ENCODE measurements around the gene PTDSS2.
"Not testable (repeated sequence)": the region's sequence is repeated elsewhere in the genome, so short reads cannot be mapped to it uniquely, and the experiment has no call there.

PTDSS2 gene

GRCh38 chr11:468493-468892, 18.4 kb downstream of the PTDSS2 start:
- no peak for DNase-seq (ENCODE audit: low spot score)

DNA sequence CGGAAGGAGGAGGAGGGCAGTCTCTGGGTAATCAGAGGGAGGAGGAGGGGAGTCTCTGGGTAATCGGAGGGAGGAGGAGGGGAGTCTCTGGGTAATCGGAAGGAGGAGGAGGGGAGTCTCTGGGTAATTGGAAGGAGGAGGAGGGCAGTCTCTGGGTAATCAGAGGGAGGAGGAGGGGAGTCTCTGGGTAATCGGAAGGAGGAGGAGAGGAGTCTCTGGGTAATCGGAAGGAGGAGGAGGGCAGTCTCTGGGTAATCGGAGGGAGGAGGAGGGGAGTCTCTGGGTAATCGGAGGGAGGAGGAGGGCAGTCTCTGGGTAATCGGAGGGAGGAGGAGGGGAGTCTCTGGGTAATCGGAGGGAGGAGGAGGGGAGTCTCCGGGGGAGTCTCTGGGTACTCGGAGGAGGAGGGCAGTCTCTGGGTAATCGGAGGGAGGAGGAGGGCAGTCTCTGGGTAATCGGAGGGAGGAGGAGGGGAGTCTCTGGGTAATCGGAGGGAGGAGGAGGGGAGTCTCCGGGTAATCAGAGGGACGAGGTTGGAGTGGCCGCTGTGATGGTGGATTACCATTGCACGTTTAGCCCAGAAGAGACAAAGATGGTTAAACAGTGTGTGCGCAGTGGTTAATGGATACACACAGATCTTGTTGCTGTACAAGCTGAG, 19.1 kb downstream of the PTDSS2 start:
- DNase-seq (ENCODE audit: low spot score): not testable (repeated sequence)

GRCh38 chr11:469684-470560, 19.8 kb downstream of the PTDSS2 start:
- peak; percentile 88 for DNase-seq (ENCODE audit: low spot score)

DNA sequence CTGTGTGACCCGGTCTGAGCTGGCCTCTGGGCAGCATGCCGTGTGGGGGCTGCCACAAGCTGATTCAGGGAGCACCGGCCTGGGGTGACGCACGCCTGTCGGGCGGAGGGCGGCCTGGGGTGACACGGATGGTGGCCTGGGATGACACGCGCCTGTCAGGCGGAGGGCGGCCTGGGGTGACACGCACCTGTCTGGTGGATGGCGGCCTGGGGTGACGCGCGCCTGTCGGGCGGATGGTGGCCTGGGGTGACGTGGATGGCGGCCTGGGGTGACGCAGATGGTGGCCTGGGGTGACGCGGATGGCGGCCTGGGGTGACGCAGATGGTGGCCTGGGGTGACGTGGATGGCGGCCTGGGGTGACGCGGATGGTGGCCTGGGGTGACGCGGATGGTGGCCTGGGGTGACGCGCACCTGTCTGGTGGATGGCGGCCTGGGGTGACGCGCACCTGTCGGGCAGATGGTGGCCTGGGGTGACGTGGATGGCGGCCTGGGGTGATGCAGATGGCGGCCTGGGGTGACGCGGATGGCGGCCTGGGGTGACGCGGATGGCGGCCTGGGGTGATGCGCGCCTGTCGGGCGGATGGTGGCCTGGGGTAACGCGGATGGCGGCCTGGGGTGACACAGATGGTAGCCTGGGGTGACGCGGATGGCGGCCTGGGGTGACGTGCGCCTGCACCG, 21.5 kb downstream of the PTDSS2 start:
- DNase-seq (ENCODE audit: low spot score): no peak

GRCh38 chr11:472272-472671, 22.2 kb downstream of the PTDSS2 start:
- DNase-seq (ENCODE audit: low spot score): no peak

- no peak for DNase-seq (ENCODE audit: low spot score)
These were observed 22.7 kb downstream of the PTDSS2 start for GRCh38 chr11:472816-473215.

- no peak for DNase-seq (ENCODE audit: low spot score)
These were observed 23.3 kb downstream of the PTDSS2 start for GRCh38 chr11:473415-473814.

- no peak for DNase-seq (ENCODE audit: low spot score)
These were observed 24.1 kb downstream of the PTDSS2 start for GRCh38 chr11:473962-474785.

- no peak for DNase-seq (ENCODE audit: low spot score)
These were observed 24.9 kb downstream of the PTDSS2 start for GRCh38 chr11:474914-475506.

GRCh38 chr11:475941-476340, 25.9 kb downstream of the PTDSS2 start:
- DNase-seq (ENCODE audit: low spot score): no peak

DNA sequence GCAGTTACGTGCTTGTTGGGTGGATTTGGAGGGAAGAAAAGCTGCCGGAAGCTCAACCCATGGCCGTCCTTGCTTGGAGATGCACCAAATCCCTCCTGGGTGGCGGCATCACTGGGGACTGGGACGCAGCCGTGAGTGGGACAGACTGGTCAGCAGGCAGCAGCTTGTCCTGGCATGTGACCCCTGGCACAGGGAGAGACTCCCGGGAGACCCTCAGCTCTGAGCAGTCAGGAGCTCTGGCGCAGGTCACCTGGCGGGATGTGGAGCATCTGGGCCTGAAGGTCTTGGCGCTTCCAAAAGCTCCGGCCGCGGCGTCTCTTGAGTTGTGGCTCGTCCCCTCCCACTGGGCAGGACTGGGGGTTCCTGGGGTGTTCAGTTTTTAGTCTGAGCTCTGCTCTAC, 26.3 kb downstream of the PTDSS2 start:
- DNase-seq (ENCODE audit: low spot score): no peak

DNA sequence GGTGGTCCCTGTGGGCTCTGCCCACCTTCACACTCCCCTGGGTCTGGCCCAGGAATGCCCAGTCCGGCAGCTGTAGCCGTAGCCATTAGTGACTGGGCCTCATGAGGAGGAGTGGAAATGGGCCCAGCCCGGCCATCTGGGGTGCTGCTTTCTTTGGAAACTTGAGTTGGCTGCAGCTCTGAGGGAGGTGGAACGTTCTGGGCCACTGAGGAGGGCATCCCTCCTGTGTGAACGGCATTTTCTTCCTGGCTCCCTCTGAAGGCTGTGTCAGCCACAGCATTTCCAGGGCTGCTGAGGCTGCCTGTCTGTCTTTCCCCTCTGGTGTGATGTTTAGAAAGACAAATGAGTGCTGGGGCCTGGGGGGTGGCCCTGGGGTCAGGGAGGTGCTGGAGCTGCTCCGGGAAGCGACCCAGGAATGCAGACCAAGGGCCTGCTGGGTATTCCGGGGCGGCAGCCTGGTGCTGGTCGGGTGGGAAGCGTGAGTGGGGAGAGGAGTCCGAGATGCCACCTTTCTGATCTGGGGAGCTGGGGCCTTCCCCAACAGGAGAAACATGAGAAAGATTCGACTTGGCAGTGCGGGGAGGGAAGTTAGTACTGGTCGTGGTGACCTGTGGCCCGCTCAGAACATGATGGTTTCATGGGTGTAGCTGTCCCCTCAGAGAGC, 27.1 kb downstream of the PTDSS2 start:
- peak; percentile 49 for DNase-seq (ENCODE audit: low spot score)

DNA sequence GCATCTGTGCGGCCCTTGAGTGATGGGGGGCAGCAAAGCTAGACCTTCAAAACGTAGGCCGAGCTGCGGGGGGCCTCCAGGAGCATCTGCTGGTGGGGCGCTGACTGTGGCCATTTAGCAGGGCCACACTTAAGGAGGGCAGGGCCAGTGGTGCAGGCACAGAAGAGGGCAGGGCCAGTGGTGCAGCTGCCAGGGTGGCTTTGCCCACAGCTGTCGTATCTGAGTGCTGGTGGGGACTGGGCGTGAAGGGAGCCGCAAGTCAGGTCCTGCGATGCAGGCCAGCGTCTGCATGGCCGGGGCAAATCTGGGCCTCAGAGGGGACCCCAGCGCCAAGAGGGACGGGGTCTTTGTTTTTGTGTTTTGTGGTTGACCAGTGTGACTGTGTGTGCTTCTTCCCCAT, 29.2 kb downstream of the PTDSS2 start:
- DNase-seq (ENCODE audit: low spot score): no peak

- no peak for DNase-seq (ENCODE audit: low spot score)
These were observed 34.5 kb downstream of the PTDSS2 start for GRCh38 chr11:484616-485015.

- DNase-seq (ENCODE audit: low spot score): no peak
These were observed 36.1 kb downstream of the PTDSS2 start for GRCh38 chr11:486189-486588.

GRCh38 chr11:487571-488021, 37.5 kb downstream of the PTDSS2 start:
- no peak for DNase-seq (ENCODE audit: low spot score)

- no peak for DNase-seq (ENCODE audit: low spot score)
These were observed 38.0 kb downstream of the PTDSS2 start for GRCh38 chr11:488062-488461.

DNA sequence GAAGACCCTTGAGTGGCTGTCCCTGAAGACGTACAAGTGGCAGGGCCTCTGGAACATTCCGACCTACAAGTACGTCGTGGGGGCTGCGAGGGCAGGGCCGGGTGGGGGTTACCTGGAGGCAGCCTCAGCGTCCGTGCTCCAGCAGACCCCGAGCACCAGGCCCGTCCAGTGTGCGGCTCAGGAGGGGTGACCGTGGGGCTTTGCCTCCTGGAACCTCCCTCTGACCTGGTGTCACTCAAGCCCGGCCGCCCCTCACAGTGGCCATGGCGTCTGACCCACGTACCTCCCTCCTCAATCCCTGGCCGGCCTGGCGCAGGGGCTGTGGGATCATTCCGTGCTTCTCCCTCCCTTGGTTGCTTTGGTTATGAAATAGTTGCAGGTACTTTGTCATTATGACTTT, 38.5 kb downstream of the PTDSS2 start:
- DNase-seq (ENCODE audit: low spot score): no peak

GRCh38 chr11:488992-489391, 38.9 kb downstream of the PTDSS2 start:
- no peak for DNase-seq (ENCODE audit: low spot score)

- DNase-seq (ENCODE audit: low spot score): no peak
These were observed 39.6 kb downstream of the PTDSS2 start for GRCh38 chr11:489610-490185.
